Fibroblast of gingiva (primary cell): ENCODE data around the gene CUL4A.
"Not testable (repeated sequence)": the region's sequence is repeated elsewhere in the genome, so short reads cannot be mapped to it uniquely, and the experiment has no call there.

ENCODE experiments used
- DNase-seq: peaks from one replicate; pipeline ENCODE4 v3.0.0-alpha.2; 2011; ENCODE audit warnings: low read depth

The CUL4A gene

GRCh38 chr13:113239357-113239756, 29.9 kb downstream of the CUL4A start:
- no peak for DNase-seq

GRCh38 chr13:113239986-113240385, 30.6 kb downstream of the CUL4A start:
- no peak for DNase-seq

GRCh38 chr13:113241623-113242022, 32.2 kb downstream of the CUL4A start:
- DNase-seq: not testable (repeated sequence)

- DNase-seq: no peak
These were observed 34.4 kb downstream of the CUL4A start for GRCh38 chr13:113243847-113244246.

- no peak for DNase-seq
These were observed 36.7 kb downstream of the CUL4A start for GRCh38 chr13:113245849-113246796.

GRCh38 chr13:113252516-113253095, 43.2 kb downstream of the CUL4A start:
- no peak for DNase-seq

GRCh38 chr13:113257908-113258307, 48.5 kb downstream of the CUL4A start:
- not testable (repeated sequence) for DNase-seq

GRCh38 chr13:113258321-113259054, 49.1 kb downstream of the CUL4A start:
- DNase-seq: no peak

- no peak for DNase-seq
These were observed 51.6 kb downstream of the CUL4A start for GRCh38 chr13:113260996-113261395.

GRCh38 chr13:113263016-113263415, 53.6 kb downstream of the CUL4A start:
- DNase-seq: not testable (repeated sequence)

GRCh38 chr13:113267642-113268405, 58.4 kb downstream of the CUL4A start:
- no peak for DNase-seq

GRCh38 chr13:113272031-113272430, 62.6 kb downstream of the CUL4A start:
- no peak for DNase-seq

- DNase-seq: no peak
These were observed 63.3 kb downstream of the CUL4A start for GRCh38 chr13:113272701-113273181.

- no peak for DNase-seq
These were observed 63.9 kb downstream of the CUL4A start for GRCh38 chr13:113273321-113273720.

GRCh38 chr13:113273851-113274590, 64.6 kb downstream of the CUL4A start:
- DNase-seq: peak; percentile 39

- DNase-seq: no peak
These were observed 65.3 kb downstream of the CUL4A start for GRCh38 chr13:113274721-113275120.

- DNase-seq: peak; percentile 48
These were observed 66.0 kb downstream of the CUL4A start for GRCh38 chr13:113275387-113275786.

- DNase-seq: no peak
These were observed 70.7 kb downstream of the CUL4A start for GRCh38 chr13:113280126-113280525.

GRCh38 chr13:113283904-113284303, 74.5 kb downstream of the CUL4A start:
- DNase-seq: no peak

GRCh38 chr13:113288880-113289279, 79.5 kb downstream of the CUL4A start:
- DNase-seq: no peak

- no peak for DNase-seq
These were observed 81.7 kb downstream of the CUL4A start for GRCh38 chr13:113291129-113291528.
